ENCODE measurements around the gene HEBP2.

DNA sequence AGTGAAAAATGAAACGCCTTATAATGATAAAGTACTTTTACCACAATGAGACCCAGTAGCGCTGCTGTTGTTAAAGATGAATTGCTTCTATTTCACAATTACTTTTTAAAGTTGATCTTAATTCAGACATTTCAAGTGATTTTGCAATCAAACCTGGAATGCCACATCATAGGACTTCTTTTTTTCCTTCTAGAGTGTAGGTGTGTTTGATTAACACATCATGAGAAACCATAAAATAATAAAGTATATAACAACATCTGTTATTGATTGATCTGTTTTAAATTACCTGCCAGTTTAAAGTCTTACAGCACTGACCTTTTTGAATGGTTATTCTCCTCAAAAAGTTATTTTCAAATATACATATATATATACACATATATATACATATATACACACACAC is 38.6 kb downstream of the HEBP2 start:
- TF ChIP-seq MXI1 (IDR thresholded peaks at IDR 0.05; ENCODE audit: borderline replicate concordance, low read depth, low read length) (no peak), RAD21 (IDR thresholded peaks at IDR 0.05; ENCODE audit: low read length) (no peak), MAZ (IDR thresholded peaks at IDR 0.05; ENCODE audit: borderline replicate concordance, low read depth, low read length) (no peak), POLR2A (IDR thresholded peaks at IDR 0.05; ENCODE audit: low read depth, low read length) (no peak), BHLHE40 (IDR thresholded peaks at IDR 0.05; ENCODE audit: low read depth, low read length) (no peak), RFX5 (IDR thresholded peaks at IDR 0.05; ENCODE audit: low read depth, low read length) (no peak), MAFK (IDR thresholded peaks at IDR 0.05; ENCODE audit: low read depth, low read length) (no peak)
- TF ChIP-seq, protein P1, sequence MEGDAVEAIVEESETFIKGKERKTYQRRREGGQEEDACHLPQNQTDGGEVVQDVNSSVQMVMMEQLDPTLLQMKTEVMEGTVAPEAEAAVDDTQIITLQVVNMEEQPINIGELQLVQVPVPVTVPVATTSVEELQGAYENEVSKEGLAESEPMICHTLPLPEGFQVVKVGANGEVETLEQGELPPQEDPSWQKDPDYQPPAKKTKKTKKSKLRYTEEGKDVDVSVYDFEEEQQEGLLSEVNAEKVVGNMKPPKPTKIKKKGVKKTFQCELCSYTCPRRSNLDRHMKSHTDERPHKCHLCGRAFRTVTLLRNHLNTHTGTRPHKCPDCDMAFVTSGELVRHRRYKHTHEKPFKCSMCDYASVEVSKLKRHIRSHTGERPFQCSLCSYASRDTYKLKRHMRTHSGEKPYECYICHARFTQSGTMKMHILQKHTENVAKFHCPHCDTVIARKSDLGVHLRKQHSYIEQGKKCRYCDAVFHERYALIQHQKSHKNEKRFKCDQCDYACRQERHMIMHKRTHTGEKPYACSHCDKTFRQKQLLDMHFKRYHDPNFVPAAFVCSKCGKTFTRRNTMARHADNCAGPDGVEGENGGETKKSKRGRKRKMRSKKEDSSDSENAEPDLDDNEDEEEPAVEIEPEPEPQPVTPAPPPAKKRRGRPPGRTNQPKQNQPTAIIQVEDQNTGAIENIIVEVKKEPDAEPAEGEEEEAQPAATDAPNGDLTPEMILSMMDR (conservative IDR thresholded peaks at IDR 0.05; ENCODE audit: low read depth, low read length), result no peak
- TF ChIP-seq, protein P2, sequence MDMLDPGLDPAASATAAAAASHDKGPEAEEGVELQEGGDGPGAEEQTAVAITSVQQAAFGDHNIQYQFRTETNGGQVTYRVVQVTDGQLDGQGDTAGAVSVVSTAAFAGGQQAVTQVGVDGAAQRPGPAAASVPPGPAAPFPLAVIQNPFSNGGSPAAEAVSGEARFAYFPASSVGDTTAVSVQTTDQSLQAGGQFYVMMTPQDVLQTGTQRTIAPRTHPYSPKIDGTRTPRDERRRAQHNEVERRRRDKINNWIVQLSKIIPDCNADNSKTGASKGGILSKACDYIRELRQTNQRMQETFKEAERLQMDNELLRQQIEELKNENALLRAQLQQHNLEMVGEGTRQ (IDR thresholded peaks at IDR 0.05; ENCODE audit: low read depth, low read length), result no peak
